Kidney capillary endothelial cell (primary cell): ENCODE results near the gene SGCA.
A peak's percentile ranks its signal among the peaks of the same experiment; 100 is the strongest.

ENCODE experiments used
- DNase-seq: peaks from one replicate; pipeline ENCODE4 v3.0.0-alpha.2; 2018; ENCODE audit warnings: low spot score

SGCA gene

GRCh38 chr17:50167371-50167770 is 1.6 kb downstream of the SGCA start:
- DNase-seq, result no peak

GRCh38 chr17:50168319-50168718 is 2.5 kb downstream of the SGCA start:
- DNase-seq, result no peak

DNA sequence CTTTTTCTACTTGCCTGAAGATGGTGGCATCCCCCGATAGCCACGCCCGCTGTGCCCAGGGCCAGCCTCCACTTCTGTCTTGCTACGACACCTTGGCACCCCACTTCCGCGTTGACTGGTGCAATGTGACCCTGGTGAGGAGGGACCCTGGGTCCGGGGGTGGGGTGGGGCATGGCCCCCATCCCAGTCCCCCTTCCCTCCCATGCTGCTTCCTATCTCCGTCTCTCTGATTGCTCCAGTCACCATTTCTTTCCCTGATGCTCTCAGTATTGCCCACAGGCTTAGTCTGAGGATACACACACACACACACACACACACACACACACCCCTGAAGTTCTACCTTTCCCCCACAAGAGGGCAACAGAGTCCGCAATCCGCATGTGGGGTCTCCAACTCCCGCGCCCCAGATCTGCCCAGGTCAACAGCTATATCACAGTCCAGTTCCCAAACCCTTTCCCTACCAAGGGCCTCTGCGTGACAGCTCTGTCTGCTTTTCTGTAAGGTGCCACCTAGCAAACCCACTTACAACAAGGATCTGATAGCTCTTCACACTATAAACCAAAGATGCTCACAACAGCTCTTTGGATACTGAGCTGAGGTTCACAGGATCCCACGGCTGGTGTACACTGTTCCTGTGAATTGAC is 3.4 kb downstream of the SGCA start:
- peak; percentile 63 for DNase-seq

DNA sequence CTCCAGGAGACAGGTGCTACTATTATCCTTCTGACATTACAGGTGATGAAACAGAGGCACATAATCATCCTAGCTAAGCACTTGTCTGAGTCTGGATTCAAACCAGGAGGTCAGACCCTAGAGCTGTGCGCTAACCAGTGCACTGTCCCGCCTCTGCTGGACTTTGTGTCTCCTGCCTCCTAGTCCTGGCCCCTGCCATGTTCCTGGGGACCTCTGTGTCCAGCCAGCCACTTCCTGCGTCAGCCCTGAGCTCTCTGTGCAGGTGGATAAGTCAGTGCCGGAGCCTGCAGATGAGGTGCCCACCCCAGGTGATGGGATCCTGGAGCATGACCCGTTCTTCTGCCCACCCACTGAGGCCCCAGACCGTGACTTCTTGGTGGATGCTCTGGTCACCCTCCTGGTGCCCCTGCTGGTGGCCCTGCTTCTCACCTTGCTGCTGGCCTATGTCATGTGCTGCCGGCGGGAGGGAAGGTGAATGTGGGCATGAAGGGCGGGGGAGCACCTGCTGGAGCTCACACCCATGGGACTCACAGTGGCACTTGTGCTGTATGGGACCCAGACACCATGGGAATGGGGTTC is 4.2 kb downstream of the SGCA start:
- DNase-seq, result no peak

GRCh38 chr17:50170662-50171370 is 5.0 kb downstream of the SGCA start:
- no peak for DNase-seq

DNA sequence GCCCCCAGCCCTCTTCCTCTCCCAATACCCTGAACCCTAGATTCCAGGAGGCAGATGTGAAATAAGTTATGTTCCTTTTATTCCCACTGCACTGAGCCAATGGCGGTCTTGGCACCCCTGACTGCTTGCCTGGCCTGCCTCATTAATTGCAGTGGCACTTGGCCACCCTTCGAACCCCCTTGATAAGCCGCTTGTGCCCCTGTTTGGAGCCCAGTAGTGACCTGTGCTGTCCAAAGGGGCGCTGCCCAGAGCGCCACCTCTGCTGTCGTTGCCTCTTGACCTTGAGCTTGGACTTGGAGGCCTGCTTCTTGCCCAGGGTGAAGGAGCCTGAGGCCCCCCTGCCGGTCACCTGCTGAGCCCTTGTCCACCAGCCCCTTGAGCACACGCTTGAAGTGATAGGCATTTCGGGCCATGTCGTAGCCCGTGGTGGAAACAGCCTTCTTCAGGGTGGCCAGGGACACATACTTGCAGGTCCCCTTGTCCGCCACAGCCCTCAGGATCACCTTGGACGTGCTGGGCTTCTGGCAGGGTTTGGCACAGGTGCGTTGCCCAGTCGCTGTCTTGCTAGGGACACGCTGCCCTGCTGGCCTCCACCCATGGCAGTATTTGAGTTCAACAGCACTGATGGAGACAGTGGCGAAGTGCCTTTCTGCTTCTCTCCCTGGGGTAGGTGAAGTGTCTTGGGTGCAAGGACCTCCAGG is 5.7 kb downstream of the SGCA start:
- DNase-seq, result no peak

DNA sequence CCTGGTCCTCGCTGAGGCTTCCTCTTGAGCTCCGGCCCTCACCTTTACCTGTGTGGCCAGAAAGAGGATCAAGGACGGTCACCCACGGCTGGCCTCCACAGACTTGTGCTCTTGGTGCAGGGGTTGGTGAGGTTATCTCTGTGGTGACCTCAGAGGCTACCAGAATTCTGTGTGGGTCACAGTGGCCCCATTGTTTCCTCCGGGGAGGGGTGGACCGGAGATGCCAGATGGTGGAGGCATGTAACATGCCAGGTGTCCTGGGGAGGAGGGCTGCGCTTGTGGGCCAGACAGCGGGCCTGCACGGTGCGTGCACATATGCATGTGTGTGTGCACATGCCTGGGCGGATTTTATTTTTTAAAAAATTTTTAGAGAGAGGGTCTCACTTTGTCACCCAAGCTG is 6.3 kb downstream of the SGCA start:
- DNase-seq, result no peak

DNA sequence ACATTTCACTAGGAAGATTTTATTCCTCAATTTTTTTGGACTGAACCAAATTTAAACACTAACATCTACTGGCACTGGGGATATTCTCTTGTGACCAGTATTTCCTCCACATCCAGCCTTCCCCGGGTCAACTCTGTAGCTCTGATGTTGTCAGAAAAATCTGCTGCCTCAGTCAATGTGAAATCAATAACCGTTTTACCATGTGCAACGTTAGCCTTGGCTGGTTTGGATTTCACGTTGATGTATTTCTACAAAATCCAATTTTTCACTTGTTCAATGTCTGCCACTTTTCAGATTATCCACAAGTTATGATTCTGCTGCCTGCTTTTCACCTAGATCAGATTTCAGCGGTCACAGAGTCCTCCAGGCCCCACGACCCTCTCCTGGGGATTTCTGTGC is 7.1 kb downstream of the SGCA start:
- DNase-seq, result no peak

DNA sequence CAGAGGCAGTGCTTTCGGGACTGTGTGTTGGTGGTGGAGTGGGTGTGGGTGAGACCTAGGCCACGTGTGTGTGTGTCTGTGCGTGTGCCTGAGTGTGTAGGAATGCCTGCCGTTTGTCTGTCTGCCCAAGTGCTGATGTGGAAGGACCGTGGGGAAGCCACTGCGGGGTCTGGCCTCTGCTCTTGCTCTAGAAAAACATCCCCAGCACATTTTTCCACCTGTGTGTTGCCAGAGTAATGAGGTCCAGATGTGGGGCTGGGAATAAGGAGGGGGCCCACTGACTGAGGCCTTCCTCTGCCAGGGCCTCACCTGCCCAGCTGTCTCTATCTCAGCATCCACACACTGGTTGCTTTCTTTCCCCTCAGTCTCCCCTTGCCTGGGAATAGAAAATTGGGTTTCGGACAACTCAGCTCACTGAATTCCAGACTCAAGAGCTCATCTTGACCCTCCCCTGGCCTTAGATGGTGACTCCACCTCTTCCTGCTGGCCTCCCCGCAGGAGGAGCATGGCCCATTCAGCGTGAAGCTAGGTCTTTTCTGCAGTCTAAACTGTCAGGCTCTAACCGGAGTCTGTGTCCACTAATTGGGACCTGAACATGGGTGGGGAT is 7.6 kb downstream of the SGCA start:
- DNase-seq, result no peak

- DNase-seq, result no peak
Measured at GRCh38 chr17:50174444-50174843, 8.6 kb downstream of the SGCA start.

- DNase-seq, result no peak
Measured at GRCh38 chr17:50175035-50175807, 9.4 kb downstream of the SGCA start.

GRCh38 chr17:50176559-50177357 is 11.0 kb downstream of the SGCA start:
- no peak for DNase-seq

GRCh38 chr17:50177476-50177875 is 11.7 kb downstream of the SGCA start:
- no peak for DNase-seq

- DNase-seq, result peak; percentile 91
Measured at GRCh38 chr17:50177983-50178834, 12.4 kb downstream of the SGCA start.

DNA sequence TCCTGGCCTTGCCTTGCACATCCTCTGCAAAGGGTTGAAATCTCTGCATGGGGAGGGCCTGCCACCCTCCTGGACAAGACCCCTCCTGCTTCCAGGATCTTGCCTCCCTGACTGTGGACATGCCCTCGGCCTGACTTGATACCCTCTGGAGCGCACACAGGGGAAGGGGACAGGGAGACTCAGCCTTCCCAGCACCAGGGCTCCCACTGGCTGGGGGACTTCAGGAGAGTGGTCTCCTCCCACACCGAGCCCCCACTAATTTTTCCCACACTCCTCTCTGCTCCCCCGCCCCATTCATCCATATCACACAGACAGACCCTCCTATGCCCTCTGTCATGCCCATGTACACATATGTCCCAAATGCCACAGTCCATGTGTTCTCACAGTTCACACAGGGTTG is 14.3 kb downstream of the SGCA start:
- DNase-seq, result no peak

- no peak for DNase-seq
Measured at GRCh38 chr17:50180620-50181019, 14.8 kb downstream of the SGCA start.

DNA sequence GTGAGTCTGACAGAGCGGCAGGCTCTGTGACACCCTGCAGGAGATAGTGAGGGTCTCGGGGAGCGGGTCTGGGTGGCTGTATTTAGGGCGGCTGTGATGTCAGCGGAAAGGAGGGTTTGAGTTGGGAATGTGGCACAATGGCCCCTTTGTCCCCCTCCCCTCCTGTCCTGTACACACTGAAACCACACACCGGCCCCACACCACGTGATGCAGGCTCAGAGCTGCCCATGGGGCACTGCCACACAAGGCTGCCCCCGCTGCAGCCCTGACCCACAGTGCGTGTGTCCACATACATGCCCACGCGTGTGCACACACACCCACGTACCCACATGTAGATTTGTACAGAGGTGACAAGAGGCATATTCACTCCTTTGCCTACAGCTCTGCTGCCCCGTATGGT is 15.3 kb downstream of the SGCA start:
- DNase-seq, result no peak

DNA sequence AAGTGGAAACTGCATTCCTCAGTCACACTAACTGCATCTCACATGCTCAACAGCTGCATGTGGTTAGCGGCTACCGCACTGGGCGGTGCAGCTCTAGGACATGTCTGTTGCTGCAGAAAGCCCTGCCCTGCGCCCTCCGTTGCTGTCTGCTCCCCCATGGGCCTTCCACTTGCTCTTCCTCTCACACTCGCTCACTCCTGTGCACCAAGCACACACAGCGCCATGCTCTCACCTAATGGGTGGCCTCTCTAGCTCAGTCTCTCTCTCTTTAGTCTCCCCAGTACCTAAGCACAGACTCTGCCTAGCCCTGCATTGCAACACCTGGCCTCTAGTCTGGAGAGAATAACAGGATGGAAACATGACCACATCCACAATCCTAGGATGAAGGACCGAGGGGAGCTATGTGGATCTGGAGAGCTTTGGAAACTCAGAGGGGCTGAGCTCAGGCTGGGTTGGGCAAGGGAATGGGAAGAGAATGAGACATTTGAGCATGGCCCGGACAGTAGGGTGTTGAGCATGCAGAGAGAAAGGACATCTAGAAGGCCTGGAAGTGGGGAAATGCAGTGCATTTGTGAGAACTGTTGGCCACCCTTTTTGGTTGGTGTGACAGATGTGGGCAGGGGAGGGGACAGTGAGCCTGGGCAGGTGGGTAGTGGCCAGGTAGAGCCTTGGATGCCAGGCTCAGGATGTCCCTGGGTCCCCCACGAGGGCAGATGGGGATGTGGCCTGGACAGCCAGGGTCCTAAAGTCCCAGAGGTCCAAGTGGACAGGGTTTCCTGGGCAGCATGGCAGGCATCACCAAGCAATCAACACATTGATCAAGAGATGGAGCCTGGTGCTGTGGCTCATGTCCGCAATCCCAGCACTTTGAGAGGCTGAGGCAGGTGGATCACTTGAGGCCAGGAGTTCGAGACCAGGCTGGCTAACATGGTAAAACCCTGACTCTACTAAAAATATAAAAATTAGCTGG is 16.1 kb downstream of the SGCA start:
- no peak for DNase-seq
